SK-N-SH treated with all-trans-retinoic acid at 6 μM for 48 hours (cell line): ENCODE results near the gene ASPDH.

Source experiments
- CREB5 ChIP-seq: fragments of 250-450 bp; sonication (Bioruptor Pico); IDR thresholded peaks from 2 replicates; pipeline ENCODE4 v1.5.1; 2020; ENCODE audit warnings: low read depth, mild to moderate bottlenecking, moderate library complexity
- ESRRG ChIP-seq: fragments of 250-450 bp; sonication (Bioruptor Pico); IDR thresholded peaks from 2 replicates; pipeline ENCODE4 v1.6.1; 2021; ENCODE audit warnings: mild to moderate bottlenecking
- GLIS3 ChIP-seq: fragments of 250-450 bp; sonication (Bioruptor Pico); IDR thresholded peaks from 2 replicates; pipeline ENCODE4 v1.5.0; 2020; ENCODE audit warnings: mild to moderate bottlenecking, moderate library complexity
- OSR1 ChIP-seq: fragments of 250-450 bp; sonication (Bioruptor Pico); IDR thresholded peaks from 2 replicates; pipeline ENCODE4 v1.8.0; 2022; ENCODE audit warnings: moderate library complexity, mild to moderate bottlenecking, inconsistent platforms
- PATZ1 ChIP-seq: fragments of 250-450 bp; sonication (Bioruptor Pico); IDR thresholded peaks from 2 replicates; pipeline ENCODE4 v1.8.0; 2020; ENCODE audit warnings: mild to moderate bottlenecking, moderate library complexity, borderline replicate concordance
- POU6F1 ChIP-seq: fragments of 250-450 bp; sonication (Bioruptor Pico); IDR thresholded peaks from 2 replicates; pipeline ENCODE4 v1.8.0; 2021; ENCODE audit warnings: low read depth, mild to moderate bottlenecking, moderate library complexity, borderline replicate concordance
- SNAI2 ChIP-seq: fragments of 250-450 bp; sonication (Bioruptor Pico); IDR thresholded peaks from 2 replicates; pipeline ENCODE4 v1.5.0; 2020; ENCODE audit warnings: mild to moderate bottlenecking, moderate library complexity
- TSHZ2 ChIP-seq: fragments of 250-450 bp; sonication (Bioruptor Pico); IDR thresholded peaks from 2 replicates; pipeline ENCODE4 v1.5.0; 2020; ENCODE audit warnings: mild to moderate bottlenecking, moderate library complexity
- ZC3H10 ChIP-seq: fragments of 250-450 bp; sonication (Bioruptor Pico); IDR thresholded peaks from 2 replicates; pipeline ENCODE4 v1.5.1; 2021; ENCODE audit warnings: mild to moderate bottlenecking, moderate library complexity
- ZFP30 ChIP-seq: fragments of 450-650 bp; formaldehyde crosslinking; IDR thresholded peaks from 2 replicates; pipeline ENCODE4 v1.5.0; 2022; ENCODE audit warnings: mild to moderate bottlenecking, moderate library complexity
- ZNF565 ChIP-seq: fragments of 450-650 bp; formaldehyde crosslinking; conservative IDR thresholded peaks from 2 replicates; pipeline ENCODE4 v1.5.0; 2020; ENCODE audit warnings: low read depth, mild to moderate bottlenecking, moderate library complexity

GRCh38 chr19:50558449-50558848, 44.7 kb upstream of the ASPDH start:
- TF ChIP-seq PATZ1 (CRISPR knock-in tag) (no peak), POU6F1 (CRISPR knock-in tag) (no peak), GLIS3 (CRISPR knock-in tag) (no peak), ESRRG (CRISPR knock-in tag) (no peak), OSR1 (CRISPR knock-in tag) (no peak), ZFP30 (CRISPR knock-in tag) (no peak), ZNF565 (CRISPR knock-in tag) (no peak), TSHZ2 (CRISPR knock-in tag) (no peak), ZC3H10 (CRISPR knock-in tag) (no peak), SNAI2 (no peak), CREB5 (CRISPR knock-in tag) (no peak)
